ENCODE results near the gene CCDC138. TPM values are rescaled to one million over a fixed set of nuclear protein-coding genes. Genes with fewer than 3 reads are reported as not detected.

CCDC138 gene
- total and polyA plus RNA-seq, 11 donors: 0.47 to 1.7 (median 1.0) TPM

- TF ChIP-seq POLR2A (IDR thresholded peaks at IDR 0.05) (no peak), CTCF (IDR thresholded peaks at IDR 0.05) (no peak)
- H3K4me1 ChIP-seq: no peaks in the 10 kb centered on the region
- WGBS, 4 donors: 95 to 97% (median 96%) methylated on average over 4 of the region's 4 CpGs
- intact Hi-C loops (cut with DNase I): no loop called here
- H3K36me3 ChIP-seq: no peaks in the 10 kb centered on the region
- H3K9me3 ChIP-seq: no peaks in the 10 kb centered on the region
- DNase-seq: no peak
- no peaks in the 10 kb centered on the region for H3K27me3 ChIP-seq
- H3K4me3 ChIP-seq: no peak overlapping the region
- no peak overlapping the region for H3K27ac ChIP-seq
- no peak for ATAC-seq
Measured at GRCh38 chr2:108829578-108830310, 43.2 kb downstream of the CCDC138 start.

- no peak for ATAC-seq
- peaks cover 0 to 18% (median 0%) of the 10 kb centered on the region in 12 donors for H3K9me3 ChIP-seq
- H3K4me3 ChIP-seq: no peak overlapping the region
- no peak for DNase-seq
- H3K4me1 ChIP-seq: no peaks in the 10 kb centered on the region
- H3K27ac ChIP-seq: no peak overlapping the region
- no peaks in the 10 kb centered on the region for H3K27me3 ChIP-seq
- TF ChIP-seq POLR2A (IDR thresholded peaks at IDR 0.05): no peak
- no peak for TF ChIP-seq CTCF (IDR thresholded peaks at IDR 0.05)
- H3K36me3 ChIP-seq: no peaks in the 10 kb centered on the region
- intact Hi-C loops (cut with DNase I): no loop called here
Measured at GRCh38 chr2:108833219-108833618, 46.6 kb downstream of the CCDC138 start.

- peaks cover 0 to 28% (median 5%) of the 10 kb centered on the region in 12 donors for H3K9me3 ChIP-seq
- TF ChIP-seq CTCF (IDR thresholded peaks at IDR 0.05): no peak
- no peaks in the 10 kb centered on the region for H3K27me3 ChIP-seq
- DNase-seq (no peak), ATAC-seq (no peak)
- H3K4me3 ChIP-seq: no peak overlapping the region
- WGBS, 4 donors: 92 to 96% (median 95%) methylated on average over 3 of the region's 3 CpGs
- H3K27ac ChIP-seq: no peak overlapping the region
- H3K36me3 ChIP-seq: no peaks in the 10 kb centered on the region
- intact Hi-C loops (cut with DNase I): no loop called here
- H3K4me1 ChIP-seq: no peaks in the 10 kb centered on the region
Measured at GRCh38 chr2:108834620-108835019, 48.0 kb downstream of the CCDC138 start.

- H3K36me3 ChIP-seq: no peaks in the 10 kb centered on the region
- DNase-seq (no peak), ATAC-seq (no peak)
- H3K4me3 ChIP-seq: no peak overlapping the region
- peaks cover 0 to 32% (median 7%) of the 10 kb centered on the region in 12 donors for H3K9me3 ChIP-seq
- no peak overlapping the region for H3K27ac ChIP-seq
- no peaks in the 10 kb centered on the region for H3K27me3 ChIP-seq
- no peaks in the 10 kb centered on the region for H3K4me1 ChIP-seq
- 94 to 98% (median 97%) methylated on average over 1 of the region's 1 CpG for WGBS, 4 donors
- TF ChIP-seq CTCF (IDR thresholded peaks at IDR 0.05): no peak
- TF ChIP-seq POLR2A (IDR thresholded peaks at IDR 0.05): no peak
- intact Hi-C loops (cut with DNase I): no loop called here
Measured at GRCh38 chr2:108835040-108835439, 48.5 kb downstream of the CCDC138 start.

Data from heart left ventricle (tissue), 16 donors.